HG03139 (cell line): ENCODE results near the gene TNK2.
"Not testable (repeated sequence)": the region's sequence is repeated elsewhere in the genome, so short reads cannot be mapped to it uniquely, and the experiment has no call there.

ENCODE experiments used
- ATAC-seq: cut with Tn5 transposase; IDR thresholded peaks from one replicate; pipeline ENCODE4 v1.9.1; 2021; ENCODE audit not compliant: unreplicated experiment

TNK2 gene

GRCh38 chr3:195872097-195872496 lies 36.3 kb downstream of the TNK2 start:
- no peak for ATAC-seq

DNA sequence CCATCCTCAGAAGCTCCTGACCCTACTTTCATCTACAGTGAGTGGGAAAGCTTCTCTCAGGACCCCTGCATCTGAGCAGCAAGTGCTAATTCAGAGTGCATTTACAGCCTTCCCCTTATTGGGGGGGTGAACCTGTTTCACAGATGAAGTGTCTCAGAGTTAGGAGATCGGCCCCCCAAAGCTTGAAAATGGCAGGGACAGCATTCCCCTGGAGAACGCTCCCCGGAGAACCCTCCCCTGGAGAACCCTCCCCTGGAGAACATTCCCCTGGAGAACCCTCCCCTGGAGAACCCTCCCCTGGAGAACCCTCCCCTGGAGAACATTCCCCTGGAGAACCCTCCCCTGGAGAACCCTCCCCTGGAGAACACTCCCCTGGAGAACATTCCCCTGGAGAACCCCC lies 36.7 kb downstream of the TNK2 start:
- ATAC-seq, result not testable (repeated sequence)

DNA sequence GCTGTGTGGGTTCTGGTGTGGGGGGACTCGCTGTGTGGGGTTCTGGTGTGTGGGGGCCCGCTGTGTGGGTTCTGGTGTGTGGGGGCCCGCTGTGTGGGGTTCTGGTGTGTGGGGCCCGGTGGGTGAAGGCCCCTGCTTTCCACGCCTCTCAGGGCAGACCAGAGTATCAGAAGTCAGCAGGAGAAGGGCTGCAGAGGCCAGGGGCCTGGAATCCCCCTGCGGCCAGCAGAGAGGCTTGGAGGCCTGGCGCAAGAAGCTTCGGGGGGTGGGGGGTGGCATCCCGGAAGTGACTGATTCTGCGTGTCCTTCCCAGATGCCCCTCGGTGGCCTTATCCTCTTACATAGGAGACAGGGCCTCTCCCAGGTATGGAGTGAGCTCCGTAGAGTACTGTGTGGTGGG lies 37.4 kb downstream of the TNK2 start:
- no peak for ATAC-seq

DNA sequence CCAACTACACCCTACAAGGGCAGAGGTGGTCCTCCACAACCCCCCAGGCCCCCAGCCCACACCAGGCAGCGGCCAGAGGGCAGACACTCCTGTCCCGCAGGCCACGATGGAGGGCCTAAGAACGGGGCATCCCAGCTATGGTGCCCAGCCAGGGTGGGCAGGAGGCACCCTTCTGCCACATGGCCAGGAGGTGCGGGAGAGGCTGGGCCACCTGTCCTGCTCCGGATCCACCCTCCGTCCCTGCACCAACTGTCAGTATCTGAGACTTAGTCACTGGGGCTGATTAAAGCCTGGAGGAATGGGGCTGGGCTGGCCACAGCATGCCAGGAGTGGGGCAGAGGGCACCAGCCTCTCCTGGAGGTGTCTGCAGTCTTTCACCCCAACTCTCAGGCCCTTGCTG lies 37.9 kb downstream of the TNK2 start:
- no peak for ATAC-seq

DNA sequence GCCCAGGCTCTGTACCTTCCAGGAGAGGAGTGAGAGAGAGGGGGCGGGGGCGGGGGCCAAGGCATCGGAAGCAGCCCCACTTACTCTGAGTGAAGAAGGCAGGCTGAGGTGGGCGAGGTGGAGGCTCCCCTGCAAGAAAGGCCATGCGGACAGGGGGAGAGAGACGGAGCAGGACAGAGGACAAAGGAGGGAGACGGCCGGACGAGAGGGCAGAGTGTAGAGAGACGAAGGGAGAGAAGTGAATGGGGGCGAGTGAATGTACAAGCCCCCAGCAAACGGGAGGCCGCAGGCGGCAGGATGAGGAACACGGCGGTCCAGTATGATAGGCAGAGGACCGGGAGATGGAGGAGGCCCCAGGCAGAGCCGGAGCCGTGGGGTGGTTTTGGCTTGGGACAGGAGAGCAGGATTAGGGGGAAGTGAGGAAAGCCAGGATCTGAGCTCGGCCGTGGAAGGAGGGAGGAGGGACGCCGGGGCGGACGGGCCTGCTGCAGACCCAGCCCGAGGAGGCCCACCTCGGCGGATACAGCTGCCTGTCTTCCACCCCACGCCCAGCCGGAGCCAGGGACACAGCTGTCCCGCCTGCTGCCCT lies 38.8 kb downstream of the TNK2 start:
- no peak for ATAC-seq

- no peak for ATAC-seq
Observed at GRCh38 chr3:195868866-195869412, 39.4 kb downstream of the TNK2 start.

DNA sequence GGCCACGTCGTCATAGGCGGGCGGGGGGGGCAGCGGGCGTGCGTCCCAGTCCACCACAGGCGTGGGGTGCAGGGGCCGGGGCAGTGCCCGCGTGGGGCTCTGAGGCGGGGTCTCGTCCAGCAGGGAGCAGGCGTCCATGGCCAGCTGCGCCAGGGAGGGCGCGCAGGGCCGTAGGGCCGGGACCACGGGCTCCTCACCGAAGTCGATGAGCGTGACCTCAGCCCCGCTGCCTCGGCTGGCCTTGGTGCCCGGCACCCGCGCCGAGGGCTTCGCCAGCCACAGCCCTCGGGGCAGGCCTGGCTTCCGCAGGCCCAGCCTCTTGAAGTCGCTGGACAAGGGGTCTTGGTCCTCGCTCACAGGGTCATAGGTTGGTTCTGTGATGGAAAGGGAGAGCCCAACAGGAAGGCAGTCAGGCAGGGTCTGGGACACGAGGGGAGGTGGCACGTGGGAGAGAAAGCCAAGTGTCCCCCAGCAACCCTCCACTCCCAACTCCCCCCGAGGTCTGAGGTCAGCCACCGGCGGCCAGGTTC lies 40.0 kb downstream of the TNK2 start:
- no peak for ATAC-seq

GRCh38 chr3:195867631-195868335 lies 40.6 kb downstream of the TNK2 start:
- no peak for ATAC-seq

DNA sequence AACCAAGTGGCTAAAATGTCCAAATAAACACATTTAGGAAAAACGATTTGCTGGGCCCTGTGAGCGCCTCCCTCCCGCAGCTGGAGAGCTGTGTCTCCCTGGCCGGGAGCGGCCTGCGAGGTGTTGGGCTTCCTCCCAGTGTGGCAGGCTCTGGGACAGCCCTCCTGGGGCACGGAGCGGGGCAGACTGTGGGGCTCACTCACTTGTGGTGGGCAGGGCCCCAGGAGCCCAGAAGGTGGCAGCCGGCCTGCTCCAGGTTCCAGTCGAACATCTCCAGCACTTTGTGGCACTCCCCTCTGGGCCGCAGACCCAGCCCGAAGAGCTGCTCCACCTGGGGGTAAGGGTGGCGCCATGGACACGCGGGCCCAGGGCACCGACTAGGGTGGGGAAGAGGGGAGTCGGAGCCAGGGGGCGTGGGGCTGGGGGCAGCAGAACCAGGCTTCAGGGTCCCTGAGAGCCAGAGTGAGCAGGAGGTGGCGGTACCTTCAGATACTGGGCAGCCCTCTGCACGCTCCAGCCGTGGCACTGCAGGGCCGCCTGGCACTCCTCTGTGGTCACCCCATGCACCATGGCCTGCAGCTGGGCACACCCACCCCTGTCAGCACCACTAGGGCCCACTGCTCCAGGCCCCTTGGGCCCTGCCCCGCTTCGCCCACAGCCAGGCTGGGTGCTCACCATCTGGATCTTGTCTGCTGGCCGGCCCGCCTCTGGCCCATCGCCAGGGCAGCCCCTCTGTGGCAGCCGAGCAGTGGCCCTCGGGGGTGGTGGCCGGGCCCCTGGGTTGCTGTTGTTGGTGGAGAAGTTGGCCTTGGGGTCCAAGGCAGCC lies 41.5 kb downstream of the TNK2 start:
- no peak for ATAC-seq

GRCh38 chr3:195865752-195866151 lies 42.6 kb downstream of the TNK2 start:
- no peak for ATAC-seq

GRCh38 chr3:195863121-195864061 lies 45.0 kb downstream of the TNK2 start:
- peak; percentile 57 for ATAC-seq

- not testable (repeated sequence) for ATAC-seq
Observed at GRCh38 chr3:195862318-195862717, 46.0 kb downstream of the TNK2 start.

GRCh38 chr3:195860456-195860855 lies 47.9 kb downstream of the TNK2 start:
- no peak for ATAC-seq

- no peak for ATAC-seq
Observed at GRCh38 chr3:195859846-195860411, 48.4 kb downstream of the TNK2 start.

DNA sequence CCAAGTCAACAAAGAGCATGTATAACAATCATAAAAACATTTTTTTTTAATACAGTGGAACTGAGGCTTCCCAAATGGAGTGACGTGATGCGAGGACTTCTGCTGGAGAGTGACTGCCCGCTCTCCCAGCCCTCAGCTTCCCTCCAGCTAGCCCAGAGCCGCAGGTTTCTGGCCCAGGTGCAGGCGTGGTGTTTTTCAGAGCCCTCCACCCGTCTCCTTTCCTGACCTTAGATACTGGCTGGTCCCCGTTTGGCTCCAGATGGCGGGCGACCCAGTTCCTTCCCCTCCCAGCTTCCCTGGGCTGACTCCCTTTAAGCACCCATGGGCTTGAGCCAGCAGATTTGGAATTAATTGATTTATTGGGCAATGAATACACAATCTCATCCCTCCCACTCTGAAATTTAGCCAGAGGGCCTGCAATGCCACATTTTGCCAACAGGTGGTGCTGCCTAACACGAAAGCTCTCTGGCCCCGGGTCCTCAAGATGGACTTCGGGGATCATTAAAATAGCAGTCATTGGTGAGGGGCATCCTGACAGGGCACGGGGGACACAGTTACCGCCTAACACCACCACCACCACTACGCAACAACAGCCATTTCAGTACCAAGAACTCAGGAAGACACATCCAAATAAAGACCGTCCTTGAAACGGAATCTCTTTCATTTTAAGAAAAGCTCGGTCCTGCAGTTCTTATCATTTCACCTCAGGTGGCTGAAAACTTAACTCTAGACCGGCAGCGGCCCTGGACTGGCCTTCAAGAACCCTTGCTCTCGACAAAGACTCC lies 49.1 kb downstream of the TNK2 start:
- no peak for ATAC-seq

- ATAC-seq, result no peak
Observed at GRCh38 chr3:195856410-195857084, 51.8 kb downstream of the TNK2 start.

GRCh38 chr3:195855471-195856409 lies 52.6 kb downstream of the TNK2 start:
- no peak for ATAC-seq
